ENCODE data around the gene HIVEP2.

The HIVEP2 gene

DNA sequence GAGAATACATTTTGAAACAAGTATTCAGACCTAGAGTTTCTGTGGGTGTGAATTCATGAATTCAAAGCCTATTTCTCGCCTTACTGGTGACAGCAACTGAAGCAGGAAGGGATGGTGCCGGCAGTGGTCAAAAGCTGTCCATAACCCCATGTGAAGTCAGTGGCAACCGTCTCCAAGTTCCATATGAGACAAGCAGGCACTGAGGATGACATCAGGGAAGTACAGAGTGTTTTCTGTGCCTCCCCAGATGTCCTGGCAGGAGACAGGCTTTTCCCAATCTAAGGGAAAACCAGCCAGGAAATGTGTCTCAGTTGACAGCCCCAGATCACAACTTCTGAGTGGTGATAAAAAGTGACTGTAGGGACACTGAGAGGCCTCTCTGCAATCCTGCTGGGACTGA lies 66.6 kb downstream of the HIVEP2 start:
- Mint-ChIP-seq H3K36me3 (peaks cover 47% of the 10 kb centered on the region), H3K27ac (no peak overlapping the region), H3K9me3 (peaks cover 3% of the 10 kb centered on the region), H3K4me1 (peaks cover 69% of the 10 kb centered on the region), H3K4me3 (no peak overlapping the region), H3K27me3 (no peaks in the 10 kb centered on the region)
- no peak for ATAC-seq

DNA sequence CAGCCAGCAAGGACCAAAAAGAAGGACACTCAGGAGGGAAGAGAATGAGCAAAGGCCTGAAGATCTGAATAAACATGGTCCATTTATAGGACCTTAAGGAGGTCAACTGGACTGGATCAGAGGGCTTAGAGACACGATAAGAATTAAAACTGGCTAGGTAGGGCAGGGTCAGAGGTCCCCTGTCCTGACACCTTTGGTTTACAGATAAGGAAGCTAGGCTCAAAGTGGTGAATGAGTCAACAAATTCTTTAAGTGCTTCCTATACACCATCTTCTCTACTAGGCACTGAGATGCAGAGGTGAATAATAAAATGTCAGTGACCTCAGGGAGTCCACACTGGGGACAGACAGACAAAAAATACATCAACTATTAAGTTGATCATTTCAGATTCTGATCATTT lies 70.3 kb downstream of the HIVEP2 start:
- Mint-ChIP-seq H3K9me3 (peaks cover 3% of the 10 kb centered on the region), H3K4me1 (peaks cover 72% of the 10 kb centered on the region), H3K36me3 (peaks cover 35% of the 10 kb centered on the region), H3K27ac (peak overlapping the region; percentile 92), H3K4me3 (no peak overlapping the region), H3K27me3 (no peaks in the 10 kb centered on the region)
- ATAC-seq = no peak

DNA sequence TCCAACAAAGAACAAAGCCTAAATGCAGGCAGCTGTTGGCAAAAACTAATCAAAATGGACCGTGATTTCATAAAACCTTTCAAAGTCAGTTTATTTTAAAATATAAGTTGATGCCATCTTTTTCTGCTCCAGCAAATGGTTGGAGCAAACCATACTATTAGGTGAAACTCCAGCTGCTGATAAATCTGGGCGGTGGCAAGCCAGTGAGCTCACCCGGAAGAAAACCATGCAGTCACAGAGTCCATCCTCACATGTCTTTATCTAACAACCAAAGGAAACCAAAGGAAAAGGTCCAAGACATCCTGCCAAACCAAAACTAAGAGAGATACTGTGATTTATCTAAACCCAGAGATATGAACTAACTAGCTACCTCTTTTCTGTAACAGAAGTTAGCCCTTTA lies 72.6 kb downstream of the HIVEP2 start:
- peaks cover 21% of the 10 kb centered on the region for H3K36me3 Mint-ChIP-seq
- H3K4me1 Mint-ChIP-seq = peaks cover 80% of the 10 kb centered on the region
- H3K27ac Mint-ChIP-seq = peak overlapping the region; percentile 92

DNA sequence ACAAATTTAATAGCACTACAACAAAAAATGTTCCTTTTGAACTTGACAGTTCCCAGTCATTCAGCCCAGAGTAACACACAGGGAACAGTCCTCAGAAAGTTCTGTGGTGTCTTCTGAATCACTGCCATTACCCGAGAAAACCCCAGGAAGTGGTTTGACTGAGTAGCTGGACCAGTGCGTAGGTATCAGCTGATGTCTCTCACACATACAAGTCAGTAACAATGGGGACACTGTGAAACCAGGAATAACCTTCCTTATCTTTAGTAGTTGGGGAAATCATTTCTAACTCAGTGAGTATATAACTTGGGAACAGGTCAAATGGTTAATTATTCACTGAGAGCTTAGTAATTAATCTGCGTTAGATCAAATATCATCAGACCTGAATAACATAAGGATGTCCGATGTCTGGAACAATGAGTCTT lies 73.1 kb downstream of the HIVEP2 start:
- Mint-ChIP-seq H3K27ac (peak overlapping the region; percentile 92), H3K27me3 (no peaks in the 10 kb centered on the region), H3K36me3 (peaks cover 20% of the 10 kb centered on the region), H3K4me3 (peak overlapping the region; percentile 53), H3K4me1 (peaks cover 83% of the 10 kb centered on the region), H3K9me3 (no peaks in the 10 kb centered on the region)
- peak; percentile 97 for ATAC-seq

More for the DNA sequence above, 72.6 kb downstream of the HIVEP2 start:
- Mint-ChIP-seq H3K9me3 (no peaks in the 10 kb centered on the region), H3K4me3 (no peak overlapping the region), H3K27me3 (no peaks in the 10 kb centered on the region)
- ATAC-seq = no peak

DNA sequence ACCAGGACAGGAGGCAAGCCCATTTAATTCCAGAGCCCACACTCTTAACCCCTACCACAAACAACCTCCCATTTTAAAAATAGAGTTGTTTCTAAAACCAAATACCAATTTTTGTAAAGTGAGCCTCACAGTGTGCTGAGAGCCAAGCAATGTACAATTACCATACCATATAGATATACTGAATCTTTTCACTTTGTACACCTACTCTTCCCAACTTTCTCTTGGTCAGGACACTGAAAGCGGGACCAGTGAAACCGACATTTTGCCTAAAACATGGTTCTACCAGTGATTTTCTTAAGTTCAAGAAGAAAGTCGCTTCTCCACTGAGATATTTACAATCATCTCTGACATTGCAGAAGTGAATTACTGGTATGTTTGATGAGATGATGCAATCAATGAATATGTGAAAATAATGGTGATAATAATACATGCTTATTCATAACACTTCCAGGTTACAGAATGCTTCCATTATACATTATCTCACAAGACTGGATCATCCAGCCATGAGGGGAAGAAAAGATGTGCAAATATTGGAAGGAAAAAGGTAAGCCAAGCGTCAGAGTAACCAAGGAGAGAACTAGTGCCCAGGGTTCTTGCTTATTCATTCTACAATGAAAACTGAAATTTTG lies 74.1 kb downstream of the HIVEP2 start:
- Mint-ChIP-seq H3K27me3 (no peaks in the 10 kb centered on the region), H3K4me1 (peaks cover 80% of the 10 kb centered on the region), H3K9me3 (no peaks in the 10 kb centered on the region), H3K36me3 (peaks cover 17% of the 10 kb centered on the region), H3K27ac (peak overlapping the region; percentile 92), H3K4me3 (no peak overlapping the region)
- ATAC-seq = no peak

DNA sequence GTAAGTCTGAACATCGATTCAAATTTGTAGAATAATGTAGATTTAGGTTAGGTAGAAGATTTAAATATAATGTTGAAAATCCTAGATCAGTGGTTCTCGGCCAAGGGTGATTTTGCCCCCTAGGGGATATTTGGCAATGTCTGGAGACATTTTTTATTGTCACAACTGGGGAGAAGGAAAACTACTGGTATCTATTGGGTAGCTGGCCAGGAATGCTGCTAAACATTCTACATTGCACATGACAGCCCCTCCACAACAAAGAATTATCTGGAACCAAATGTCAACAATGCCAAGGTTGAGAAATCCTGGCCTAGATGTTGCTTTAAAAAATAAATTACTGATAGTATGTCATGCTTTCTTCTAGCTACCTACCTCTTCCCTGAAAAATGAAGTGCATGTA lies 76.1 kb downstream of the HIVEP2 start:
- ATAC-seq = no peak
- Mint-ChIP-seq H3K27ac (peak overlapping the region; percentile 63), H3K4me3 (no peak overlapping the region), H3K9me3 (no peaks in the 10 kb centered on the region), H3K4me1 (peaks cover 73% of the 10 kb centered on the region), H3K27me3 (no peaks in the 10 kb centered on the region), H3K36me3 (peaks cover 3% of the 10 kb centered on the region)

DNA sequence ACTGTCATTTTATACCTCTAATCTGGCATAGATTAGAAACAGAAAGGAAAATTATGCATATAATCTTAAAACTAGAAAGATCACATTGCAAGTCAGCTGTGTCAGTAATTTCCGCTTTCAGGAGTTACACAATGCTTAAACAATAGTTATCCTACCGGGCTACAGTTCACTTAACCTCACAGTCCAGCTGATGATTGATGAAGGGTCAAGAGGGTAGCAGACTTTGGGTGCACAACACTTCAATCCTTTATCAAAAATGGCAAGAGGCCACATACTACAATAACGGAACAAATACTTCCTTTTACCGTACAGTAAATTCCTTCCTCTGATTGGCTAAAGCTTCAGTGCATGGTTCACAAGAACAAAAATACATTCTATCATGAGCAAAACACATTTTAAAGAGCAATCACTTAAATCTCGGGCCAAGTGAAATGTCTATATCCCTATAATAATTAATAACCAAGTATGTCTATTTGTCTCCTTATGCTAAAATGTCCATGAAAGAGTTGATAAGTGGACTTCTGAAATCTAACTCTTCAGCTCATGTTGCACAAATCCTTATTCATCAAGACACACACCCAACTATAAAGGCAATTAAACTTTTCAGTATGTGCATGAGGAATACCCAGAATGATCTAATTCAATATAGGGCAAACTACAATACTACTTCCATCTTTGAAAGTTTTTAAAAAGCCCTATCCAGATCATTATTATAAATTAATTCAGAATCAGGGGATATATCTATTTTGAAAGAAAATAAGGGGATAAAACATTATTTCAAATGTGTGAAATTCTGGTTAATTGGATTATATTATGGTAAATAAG lies 76.8 kb downstream of the HIVEP2 start:
- Mint-ChIP-seq H3K27me3 (no peaks in the 10 kb centered on the region), H3K4me1 (peaks cover 70% of the 10 kb centered on the region), H3K27ac (peak overlapping the region; percentile 63), H3K4me3 (peak overlapping the region; percentile 41), H3K36me3 (no peaks in the 10 kb centered on the region), H3K9me3 (no peaks in the 10 kb centered on the region)
- ATAC-seq = no peak

DNA sequence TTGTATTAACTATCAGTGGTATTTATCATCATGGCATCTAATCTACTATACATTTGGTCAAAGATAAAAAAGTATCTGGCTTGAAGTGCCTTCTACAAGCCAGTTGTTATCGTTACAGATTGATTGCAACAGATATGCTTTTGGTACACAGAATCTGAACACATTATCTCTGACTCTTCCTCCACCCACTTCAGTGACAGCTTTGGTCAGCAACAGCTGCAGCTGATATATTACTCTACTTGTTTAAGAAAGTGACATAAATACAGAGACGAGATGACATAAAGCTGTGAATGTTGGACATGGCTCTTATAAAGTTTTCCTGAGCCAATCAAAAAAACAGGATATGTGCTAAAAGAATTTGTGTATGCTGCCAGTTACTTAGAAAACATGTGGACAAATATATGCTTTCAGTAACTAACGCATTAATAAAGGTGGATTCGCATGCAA lies 77.6 kb downstream of the HIVEP2 start:
- no peaks in the 10 kb centered on the region for H3K36me3 Mint-ChIP-seq
- H3K27ac Mint-ChIP-seq = peak overlapping the region; percentile 63
- no peak for ATAC-seq
- H3K4me3 Mint-ChIP-seq = no peak overlapping the region
- H3K4me1 Mint-ChIP-seq = peaks cover 62% of the 10 kb centered on the region
- no peaks in the 10 kb centered on the region for H3K9me3 Mint-ChIP-seq
- no peaks in the 10 kb centered on the region for H3K27me3 Mint-ChIP-seq

DNA sequence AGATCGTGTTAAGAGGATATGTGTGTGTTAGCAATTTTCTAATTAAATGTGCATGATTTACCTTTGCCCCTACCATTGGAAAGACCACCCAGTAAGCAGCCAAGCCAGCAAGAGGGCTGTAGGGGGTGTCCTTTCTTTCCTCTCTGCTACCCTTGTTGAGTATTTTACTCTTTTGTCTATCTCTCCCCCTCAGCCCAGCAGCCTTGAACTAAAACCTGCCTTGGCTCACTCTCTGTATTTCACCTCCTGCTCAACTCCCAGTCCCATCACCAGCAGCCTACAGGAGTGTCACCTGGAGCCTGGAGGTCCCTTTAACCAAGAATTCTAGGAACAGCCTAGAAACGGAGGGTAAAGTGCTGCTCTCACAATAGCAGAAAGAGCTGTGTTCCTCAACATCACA lies 81.0 kb downstream of the HIVEP2 start:
- no peaks in the 10 kb centered on the region for H3K27me3 Mint-ChIP-seq
- H3K4me3 Mint-ChIP-seq = no peak overlapping the region
- no peaks in the 10 kb centered on the region for H3K9me3 Mint-ChIP-seq
- H3K4me1 Mint-ChIP-seq = peaks cover 57% of the 10 kb centered on the region
- H3K36me3 Mint-ChIP-seq = peaks cover 6% of the 10 kb centered on the region
- ATAC-seq = no peak
- H3K27ac Mint-ChIP-seq = peak overlapping the region; percentile 67

DNA sequence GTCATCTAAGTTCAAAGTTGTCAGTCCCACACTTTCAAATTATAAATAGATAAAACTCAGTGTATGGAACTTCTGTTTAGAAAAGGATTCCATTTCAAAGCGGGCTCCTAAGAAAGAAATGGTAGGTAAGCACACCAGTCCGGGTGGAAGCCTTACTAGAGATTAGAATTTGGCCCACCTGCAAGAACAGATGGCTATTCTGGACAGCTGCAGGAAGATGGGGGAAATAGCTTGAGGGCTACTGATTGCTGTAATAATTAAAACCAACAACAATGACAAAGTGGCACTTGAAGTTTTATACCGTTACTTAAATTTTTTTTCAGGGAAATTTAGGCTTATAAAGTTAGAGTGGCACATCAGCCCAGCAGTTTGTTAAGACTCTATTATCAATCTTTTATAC lies 83.3 kb downstream of the HIVEP2 start:
- H3K4me1 Mint-ChIP-seq = peaks cover 62% of the 10 kb centered on the region
- no peak for ATAC-seq
- H3K27me3 Mint-ChIP-seq = no peaks in the 10 kb centered on the region
- no peaks in the 10 kb centered on the region for H3K9me3 Mint-ChIP-seq
- H3K4me3 Mint-ChIP-seq = no peak overlapping the region
- H3K36me3 Mint-ChIP-seq = peaks cover 8% of the 10 kb centered on the region
- H3K27ac Mint-ChIP-seq = peak overlapping the region; percentile 60

DNA sequence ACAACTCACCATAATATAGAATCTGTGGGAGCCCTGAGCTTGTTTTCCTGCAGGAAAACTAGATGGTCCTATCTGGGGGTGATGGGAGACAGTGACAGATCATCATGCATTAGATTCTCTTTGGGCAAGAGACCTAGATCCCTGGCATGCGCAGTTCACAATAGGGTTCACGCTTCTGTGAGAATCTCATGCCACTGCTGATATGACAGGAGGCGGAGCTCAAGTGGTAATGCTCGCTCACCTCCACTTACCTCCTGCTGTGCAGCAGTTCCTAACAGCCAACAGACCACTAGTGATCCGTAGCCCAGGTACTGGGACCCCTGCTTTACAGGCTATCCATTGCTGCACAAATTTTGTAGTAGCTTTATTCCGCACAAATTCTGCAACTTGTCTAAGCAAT lies 84.5 kb downstream of the HIVEP2 start:
- Mint-ChIP-seq H3K9me3 (no peaks in the 10 kb centered on the region), H3K36me3 (peaks cover 9% of the 10 kb centered on the region), H3K27me3 (no peaks in the 10 kb centered on the region), H3K27ac (peak overlapping the region; percentile 60), H3K4me1 (peaks cover 68% of the 10 kb centered on the region), H3K4me3 (no peak overlapping the region)
- no peak for ATAC-seq

DNA sequence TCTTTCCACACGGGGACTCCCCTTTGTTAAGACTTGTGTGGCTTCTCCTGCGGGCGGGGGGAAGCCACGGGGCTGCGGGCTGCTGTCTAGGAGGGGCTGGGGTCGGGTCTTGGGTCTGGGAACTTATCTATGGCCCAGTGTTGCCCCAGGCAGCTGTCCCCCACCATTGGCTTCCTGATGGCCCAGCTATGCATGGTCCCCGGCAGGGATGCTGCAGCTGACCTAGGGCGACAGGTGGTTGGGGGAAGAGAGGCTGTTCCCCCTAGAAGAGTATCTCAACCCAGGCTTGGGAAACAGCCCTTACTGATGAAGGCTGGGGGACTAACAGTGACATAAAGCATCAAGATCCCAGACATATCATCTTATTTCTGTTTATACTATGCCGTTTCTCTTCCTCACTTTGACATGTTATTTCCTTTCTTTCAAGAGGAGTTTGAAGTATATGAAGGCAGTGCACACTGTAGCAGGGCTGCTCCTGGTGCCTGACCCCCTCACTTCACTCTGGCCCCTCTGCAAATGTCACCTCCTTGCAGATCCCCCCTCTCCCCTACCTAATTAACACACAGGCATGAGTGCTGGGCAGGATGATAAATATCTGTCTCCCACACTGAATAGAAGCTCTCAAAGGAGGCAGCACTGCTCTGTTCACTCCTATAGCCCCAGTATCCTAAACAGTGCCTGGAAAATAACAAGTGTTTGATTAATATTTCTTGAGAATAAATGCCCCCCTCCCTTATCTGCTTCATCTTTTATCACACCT lies 87.0 kb downstream of the HIVEP2 start:
- Mint-ChIP-seq H3K4me3 (peak overlapping the region; percentile 72), H3K36me3 (peaks cover 14% of the 10 kb centered on the region), H3K4me1 (peaks cover 76% of the 10 kb centered on the region), H3K27me3 (no peaks in the 10 kb centered on the region), H3K9me3 (peaks cover 3% of the 10 kb centered on the region), H3K27ac (peak overlapping the region; percentile 83)
- ATAC-seq = peak; percentile 46

DNA sequence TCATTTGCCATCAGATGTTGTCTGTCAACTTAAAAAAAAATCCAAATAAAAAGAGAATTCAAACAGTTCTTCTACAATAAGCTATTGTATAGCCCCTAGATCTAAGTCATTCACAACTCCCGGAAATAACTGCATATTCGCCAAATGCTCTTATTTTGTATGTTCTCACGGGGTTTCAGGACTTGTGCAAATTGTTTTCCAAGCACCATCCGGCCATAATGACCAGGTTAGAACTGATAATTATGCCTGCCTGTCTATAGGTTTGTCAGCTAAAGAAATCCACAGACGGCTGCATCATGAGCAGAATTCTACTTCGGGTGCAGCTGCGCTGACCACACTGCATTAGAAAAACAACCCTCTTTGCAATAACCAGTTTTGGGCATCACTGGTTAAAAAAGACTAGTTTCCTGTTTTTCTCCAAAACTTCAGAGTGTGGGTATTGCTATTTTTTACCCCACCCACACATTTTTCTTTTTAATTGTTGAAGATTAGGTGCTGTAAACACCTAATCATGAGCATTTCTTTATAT lies 87.7 kb downstream of the HIVEP2 start:
- peak; percentile 79 for ATAC-seq
- peaks cover 83% of the 10 kb centered on the region for H3K4me1 Mint-ChIP-seq
- H3K36me3 Mint-ChIP-seq = peaks cover 14% of the 10 kb centered on the region
- H3K27ac Mint-ChIP-seq = peak overlapping the region; percentile 83
- H3K9me3 Mint-ChIP-seq = peaks cover 3% of the 10 kb centered on the region
- peak overlapping the region; percentile 72 for H3K4me3 Mint-ChIP-seq
- no peaks in the 10 kb centered on the region for H3K27me3 Mint-ChIP-seq

DNA sequence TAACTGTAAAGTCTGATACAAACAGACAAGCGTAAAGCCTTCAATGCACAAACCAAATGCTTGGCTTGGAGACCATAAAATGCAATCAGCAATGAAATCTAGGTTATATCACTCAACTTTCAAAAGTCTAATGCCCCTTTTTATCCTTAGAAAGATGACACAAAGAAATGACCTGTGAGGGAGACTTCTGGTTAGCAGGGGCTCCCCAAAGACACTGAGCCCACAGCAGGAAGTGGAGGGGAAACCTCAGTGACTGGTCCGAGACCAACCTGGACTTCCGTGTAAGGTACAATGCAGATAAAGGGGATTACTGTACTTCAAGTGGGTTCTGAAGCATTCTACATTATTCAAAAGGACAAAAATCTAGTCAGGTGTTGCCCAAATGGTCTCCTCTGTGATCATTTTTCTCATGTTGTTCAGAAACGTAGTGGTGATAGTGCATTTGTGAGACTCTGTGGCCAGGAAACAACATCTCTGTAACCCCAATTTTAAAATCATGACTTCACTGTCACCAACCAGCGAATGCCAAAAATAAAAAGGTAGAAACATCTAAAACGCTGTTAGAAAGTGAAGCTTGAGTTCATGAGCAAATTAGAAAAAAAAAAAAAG lies 88.2 kb downstream of the HIVEP2 start:
- H3K36me3 Mint-ChIP-seq = peaks cover 14% of the 10 kb centered on the region
- peak overlapping the region; percentile 72 for H3K4me3 Mint-ChIP-seq
- peaks cover 3% of the 10 kb centered on the region for H3K9me3 Mint-ChIP-seq
- peak overlapping the region; percentile 83 for H3K27ac Mint-ChIP-seq
- H3K27me3 Mint-ChIP-seq = no peaks in the 10 kb centered on the region
- ATAC-seq = peak; percentile 87
- peaks cover 82% of the 10 kb centered on the region for H3K4me1 Mint-ChIP-seq

All from stimulated activated memory B cell treated with anti-CD40 and anti-IgM and Interleukin-4, amounts not matched to agents 10 μg/mL and 1 μg/mL and 100 μg/mL, for 72 hours (primary cell).